HepG2 (cell line): Measurements from ENCODE around the gene LAP3. TPM values are rescaled to one million over a fixed set of nuclear protein-coding genes. Genes with fewer than 3 reads are reported as not detected.

Experiments
- ATAC-seq: fragments of 200-7000 bp; cut with Tn5 transposase; 3 replicates; pipeline ENCODE4 v1.9.1; 2020; ENCODE audit warnings: mild to moderate bottlenecking, moderate library complexity
- BruUV-seq: library from RNA; stranded (reverse); fragments of 400-500 nt; replicated peaks from 2 replicates; lab custom pipeline; 2021; lab: Mats Ljungman, UMichigan
- CTCF ChIA-PET: fragments of 300-600 bp; formaldehyde crosslinking; extraction: SDS; loops from one replicate; lab custom pipeline; 2021; ENCODE audit warnings: low total read pairs, inconsistent platforms, low intra/inter-chr PET ratio; lab: Yijun Ruan, JAX
- POLR2A ChIA-PET: fragments of 350-600 bp; sonication (Branson Sonifier 250); formaldehyde crosslinking; loops from one replicate; lab custom pipeline; 2020; ENCODE audit warnings: antibody characterized with exemption, inconsistent platforms; lab: Yijun Ruan, JAX
- DNase-seq: peaks from one replicate; pipeline ENCODE4 v3.0.0-alpha.2; 2015; ENCODE audit warnings: low spot score
- FAIRE-seq: peaks from 3 replicates; lab custom pipeline; 2011; peaks lifted over from hg19 to GRCh38; lab: Jason Lieb, UNC
- H2AFZ ChIP-seq: one replicate; pipeline ENCODE4 v1.6.1; 2011; ENCODE audit warnings: low read length, inconsistent platforms
- H3K27ac ChIP-seq: fragments of 300-600 bp; 3 replicates; pipeline ENCODE4 v1.8.0; 2011; ENCODE audit warnings: mixed run types, mild to moderate bottlenecking, mixed read lengths, low read length, inconsistent platforms; ENCODE audit not compliant: insufficient read depth; ENCODE audit errors: extremely low read length
- H3K27me3 ChIP-seq, 2 experiments: fragments of 200-600 bp in 1 of 2; 2 replicates in 1 of 2; 3 replicates in 1 of 2; pipeline versions ENCODE4 v1.6.0 to v1.8.0; 2011; ENCODE audit warnings: low read length in 2 of 2, mild to moderate bottlenecking in 2 of 2, moderate library complexity in 2 of 2, inconsistent platforms in 1 of 2; ENCODE audit not compliant: insufficient read depth in 2 of 2, control insufficient read depth in 1 of 2
- H3K36me3 ChIP-seq, 2 experiments: fragments of 200-600 bp in 1 of 2; replicated peaks in 1 of 2; 2 replicates in 1 of 2; 3 replicates in 1 of 2; pipeline versions ENCODE4 v1.5.1 to v1.8.0; 2011; ENCODE audit warnings: low read length in 2 of 2, inconsistent platforms in 1 of 2; ENCODE audit not compliant: insufficient read depth in 2 of 2, control insufficient read depth in 1 of 2
- H3K4me1 ChIP-seq: 2 replicates; pipeline ENCODE4 v1.5.1; 2012; ENCODE audit warnings: low read length, inconsistent platforms; ENCODE audit not compliant: insufficient read depth
- H3K4me2 ChIP-seq: 2 replicates; pipeline ENCODE4 v1.6.0; 2011; ENCODE audit warnings: low read depth, low read length, inconsistent platforms
- H3K4me3 ChIP-seq, 3 experiments: fragments of 200-600 bp in 1 of 3; sonication (generic), shearing (Covaris generic) in 1 of 3; replicated peaks in 1 of 3; 2 replicates each; pipeline ENCODE4 v1.5.1; 2011 to 2016; ENCODE audit warnings: low read length in 3 of 3, inconsistent platforms in 2 of 3, low read depth in 2 of 3, mild to moderate bottlenecking in 2 of 3, control low read depth in 1 of 3, mixed read lengths in 1 of 3; ENCODE audit not compliant: insufficient read depth in 1 of 3
- H3K79me2 ChIP-seq: one replicate; pipeline ENCODE4 v1.6.1; 2011; ENCODE audit warnings: low read length, inconsistent platforms; ENCODE audit not compliant: insufficient read depth
- H3K9ac ChIP-seq: 2 replicates; pipeline ENCODE4 v1.6.0; 2011; ENCODE audit warnings: mild to moderate bottlenecking, low read depth, low read length, inconsistent platforms; ENCODE audit not compliant: insufficient read depth
- H3K9me3 ChIP-seq: 2 replicates; pipeline ENCODE4 v1.5.1; 2012; ENCODE audit warnings: mild to moderate bottlenecking, low read length
- H4K20me1 ChIP-seq: 2 replicates; pipeline ENCODE4 v1.6.0; 2011; ENCODE audit warnings: inconsistent platforms, mild to moderate bottlenecking, low read length, moderate library complexity; ENCODE audit not compliant: insufficient read depth
- ARNT2 ChIP-seq: sonication (generic); formaldehyde crosslinking; IDR thresholded peaks from 2 replicates; pipeline ENCODE4 v1.8.0; 2022; ENCODE audit warnings: mild to moderate bottlenecking, low read depth, missing genetic modification reagents, moderate library complexity
- BCL6 ChIP-seq: IDR thresholded peaks from 2 replicates; pipeline ENCODE4 v1.6.1; 2016; ENCODE audit warnings: missing genetic modification reagents, missing compliant biosample characterization
- HMG20B ChIP-seq: conservative IDR thresholded peaks from 2 replicates; pipeline ENCODE4 v1.6.1; 2016; ENCODE audit warnings: missing genetic modification reagents, missing compliant biosample characterization
- KDM2A ChIP-seq: sonication (generic); formaldehyde crosslinking; IDR thresholded peaks from 2 replicates; pipeline ENCODE4 v1.4.0; 2020; ENCODE audit warnings: low read depth, missing genetic modification reagents, borderline replicate concordance
- NR2F2 ChIP-seq: IDR thresholded peaks from 2 replicates; pipeline ENCODE4 v1.6.1; 2012; ENCODE audit warnings: low read depth, inconsistent platforms, borderline replicate concordance
- PCBP2 ChIP-seq: fragments of 200-400 bp; formaldehyde crosslinking; optimal IDR thresholded peaks from 2 replicates; pipeline ENCODE3; 2018; ENCODE audit warnings: low read length, low read depth; ENCODE audit not compliant: poor library complexity, severe bottlenecking
- POLR2G ChIP-seq: fragments of 200-400 bp; formaldehyde crosslinking; IDR thresholded peaks from 2 replicates; pipeline ENCODE4 v1.6.1; 2018; ENCODE audit warnings: mild to moderate bottlenecking, low read depth, low read length, moderate library complexity
- RNF219 ChIP-seq: sonication (generic); formaldehyde crosslinking; IDR thresholded peaks from 2 replicates; pipeline ENCODE4 v1.5.0; 2020; ENCODE audit warnings: mild to moderate bottlenecking, missing genetic modification reagents
- TGIF2 ChIP-seq: IDR thresholded peaks from 2 replicates; pipeline ENCODE4 v1.6.1; 2016; ENCODE audit warnings: control low read depth, missing compliant biosample characterization
- ZNF766 ChIP-seq: sonication (generic); formaldehyde crosslinking; IDR thresholded peaks from 2 replicates; pipeline ENCODE4 v1.5.0; 2020; ENCODE audit warnings: missing genetic modification reagents, borderline replicate concordance
- ZNF891 ChIP-seq: sonication (generic); formaldehyde crosslinking; IDR thresholded peaks from 2 replicates; pipeline ENCODE4 v1.5.0; 2020; ENCODE audit warnings: mild to moderate bottlenecking, missing genetic modification reagents
- WGBS: methylation state at CpG from one replicate; pipeline ENCODE4 v1.1.6; 2017; ENCODE audit warnings: low lambda C conversion rate; 5-methylcytosine and 5-hydroxymethylcytosine counted together
- in situ Hi-C: cut with HindIII; loops from 2 replicates; pipeline ENCODE4 v1.10.0; 2017; ENCODE audit warnings: low pct_unique_long_range_greater_than_20kb; ENCODE audit not compliant: extremely low pct_ligation_motif_present
- intact Hi-C: fragments of 100-400 bp; cut with micrococcal nuclease; formaldehyde crosslinking; loops from one replicate; pipeline ENCODE4 v1.10.0; 2022; ENCODE audit not compliant: unreplicated experiment
- polyA plus RNA-seq, 8 experiments: library from polyadenylated mRNA; depleted of rRNA in 3 of 8; stranded (reverse) in 7 of 8; unstranded in 1 of 8; fragments of >200 nt; fragmentation: Illumina TruSeq in 4 of 8; extraction: Trizol in 4 of 8; gene quantifications; 2 replicates each; pipeline versions ENCODE4 v1.2.1 to v1.2.3, GENCODE V29; 2011 to 2016; ENCODE audit warnings: low read depth in 4 of 8, missing spikeins in 1 of 8, mixed read lengths in 1 of 8; ENCODE audit not compliant: insufficient read depth in 1 of 8
- total RNA-seq, 5 experiments: library from RNA; depleted of rRNA; stranded (reverse); fragments of >200 nt; fragmentation: Illumina TruSeq; extraction: Trizol; gene quantifications; 2 replicates each; pipeline ENCODE4 v1.2.3, GENCODE V29; 2016; ENCODE audit warnings: low read depth in 1 of 5
- TF ChIP-seq, protein P1 (sequence below), 2 experiments: fragments of 450-650 bp in 1 of 2; sonication (generic) in 1 of 2; formaldehyde crosslinking in 1 of 2; IDR thresholded peaks; 2 replicates each; pipeline versions ENCODE4 v1.6.1 to v1.8.0; 2016 to 2022; ENCODE audit warnings: antibody characterized with exemption in 1 of 2, mild to moderate bottlenecking in 1 of 2, missing genetic modification reagents in 1 of 2

Gene LAP3
- total and polyA plus RNA-seq, 2 of the 13 experiments (the other 11 are each of a cell fraction or from before 2014, with no cell fraction given) = 106 to 125 TPM

- TF ChIP-seq NR2F2 = no peak
- no peak for TF ChIP-seq RNF219 (CRISPR knock-in tag)
- TF ChIP-seq KDM2A (CRISPR knock-in tag) = no peak
Observed at GRCh38 chr4:17580969-17581368, 4.0 kb downstream of the LAP3 start (continued).

DNA sequence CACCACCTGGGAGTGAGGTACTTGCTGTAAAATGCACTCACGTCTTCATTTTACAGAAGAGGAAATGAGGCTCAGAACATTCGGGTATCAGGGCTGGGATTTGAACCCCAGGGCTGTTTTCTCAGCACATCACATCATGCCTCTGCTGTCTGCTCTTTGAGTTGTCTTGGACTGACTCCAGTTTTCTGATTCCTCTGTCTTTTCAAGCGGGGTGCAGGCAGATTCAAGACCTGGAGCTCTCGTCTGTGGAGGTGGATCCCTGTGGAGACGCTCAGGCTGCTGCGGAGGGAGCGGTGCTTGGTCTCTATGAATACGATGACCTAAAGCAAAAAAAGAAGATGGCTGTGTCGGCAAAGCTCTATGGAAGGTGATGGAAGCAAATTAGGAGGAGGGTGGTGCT, 6.3 kb downstream of the LAP3 start:
- no TSS peak for BruUV-seq
- Histone ChIP-seq H3K36me3 (peaks cover 9 to 71% of the 10 kb centered on the region in 2 experiments), H3K4me2 (no peak overlapping the region), H3K27ac (no peak overlapping the region), H2AFZ (no peak overlapping the region), H4K20me1 (no peaks in the 10 kb centered on the region), H3K9ac (no peak overlapping the region), H3K79me2 (peaks cover 19% of the 10 kb centered on the region), H3K9me3 (no peaks in the 10 kb centered on the region), H3K4me3 (no peak overlapping the region), H3K4me1 (peaks cover 48% of the 10 kb centered on the region), H3K27me3 (no peaks in the 10 kb centered on the region; a peak in 1 of 5 replicates)
- CTCF ChIA-PET = no interaction called here
- 97% methylated on average over 9 of the region's 9 CpGs for WGBS
- POLR2A ChIA-PET = interaction anchor here (1.7 kb wide), 1 partner anchor 24 kb away, joined by 4 read pairs; no protein-coding TSS in a partner anchor
- DNase-seq (no peak), FAIRE-seq (no peak), ATAC-seq (no peak)
- intact Hi-C loops = no loop called here
- in situ Hi-C loops = no loop called here
- TF ChIP-seq ZNF766 (CRISPR knock-in tag) (no peak), ARNT2 (CRISPR knock-in tag) (no peak), HMG20B (CRISPR knock-in tag) (no peak), POLR2G (no peak; the same call in 1 of the 2 replicates), ZNF891 (CRISPR knock-in tag) (no peak), BCL6 (CRISPR knock-in tag) (no peak), PCBP2 (no peak), TGIF2 (CRISPR knock-in tag) (no peak)
- TF ChIP-seq, protein P1, sequence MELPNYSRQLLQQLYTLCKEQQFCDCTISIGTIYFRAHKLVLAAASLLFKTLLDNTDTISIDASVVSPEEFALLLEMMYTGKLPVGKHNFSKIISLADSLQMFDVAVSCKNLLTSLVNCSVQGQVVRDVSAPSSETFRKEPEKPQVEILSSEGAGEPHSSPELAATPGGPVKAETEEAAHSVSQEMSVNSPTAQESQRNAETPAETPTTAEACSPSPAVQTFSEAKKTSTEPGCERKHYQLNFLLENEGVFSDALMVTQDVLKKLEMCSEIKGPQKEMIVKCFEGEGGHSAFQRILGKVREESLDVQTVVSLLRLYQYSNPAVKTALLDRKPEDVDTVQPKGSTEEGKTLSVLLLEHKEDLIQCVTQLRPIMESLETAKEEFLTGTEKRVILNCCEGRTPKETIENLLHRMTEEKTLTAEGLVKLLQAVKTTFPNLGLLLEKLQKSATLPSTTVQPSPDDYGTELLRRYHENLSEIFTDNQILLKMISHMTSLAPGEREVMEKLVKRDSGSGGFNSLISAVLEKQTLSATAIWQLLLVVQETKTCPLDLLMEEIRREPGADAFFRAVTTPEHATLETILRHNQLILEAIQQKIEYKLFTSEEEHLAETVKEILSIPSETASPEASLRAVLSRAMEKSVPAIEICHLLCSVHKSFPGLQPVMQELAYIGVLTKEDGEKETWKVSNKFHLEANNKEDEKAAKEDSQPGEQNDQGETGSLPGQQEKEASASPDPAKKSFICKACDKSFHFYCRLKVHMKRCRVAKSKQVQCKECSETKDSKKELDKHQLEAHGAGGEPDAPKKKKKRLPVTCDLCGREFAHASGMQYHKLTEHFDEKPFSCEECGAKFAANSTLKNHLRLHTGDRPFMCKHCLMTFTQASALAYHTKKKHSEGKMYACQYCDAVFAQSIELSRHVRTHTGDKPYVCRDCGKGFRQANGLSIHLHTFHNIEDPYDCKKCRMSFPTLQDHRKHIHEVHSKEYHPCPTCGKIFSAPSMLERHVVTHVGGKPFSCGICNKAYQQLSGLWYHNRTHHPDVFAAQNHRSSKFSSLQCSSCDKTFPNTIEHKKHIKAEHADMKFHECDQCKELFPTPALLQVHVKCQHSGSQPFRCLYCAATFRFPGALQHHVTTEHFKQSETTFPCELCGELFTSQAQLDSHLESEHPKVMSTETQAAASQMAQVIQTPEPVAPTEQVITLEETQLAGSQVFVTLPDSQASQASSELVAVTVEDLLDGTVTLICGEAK (IDR thresholded peaks at IDR 0.05) = no peak
- TF ChIP-seq, protein P1 (CRISPR knock-in tag; IDR thresholded peaks at IDR 0.05) = no peak
